GM19099 (cell line): ENCODE measurements around the gene PPP1R9B.

ENCODE experiments used
- POLR2A ChIP-seq: IDR thresholded peaks from 3 replicates; pipeline ENCODE4 v1.6.1; 2011; ENCODE audit warnings: low read depth; ENCODE audit not compliant: insufficient read length; ENCODE audit errors: extremely low read depth

PPP1R9B gene, protein sequence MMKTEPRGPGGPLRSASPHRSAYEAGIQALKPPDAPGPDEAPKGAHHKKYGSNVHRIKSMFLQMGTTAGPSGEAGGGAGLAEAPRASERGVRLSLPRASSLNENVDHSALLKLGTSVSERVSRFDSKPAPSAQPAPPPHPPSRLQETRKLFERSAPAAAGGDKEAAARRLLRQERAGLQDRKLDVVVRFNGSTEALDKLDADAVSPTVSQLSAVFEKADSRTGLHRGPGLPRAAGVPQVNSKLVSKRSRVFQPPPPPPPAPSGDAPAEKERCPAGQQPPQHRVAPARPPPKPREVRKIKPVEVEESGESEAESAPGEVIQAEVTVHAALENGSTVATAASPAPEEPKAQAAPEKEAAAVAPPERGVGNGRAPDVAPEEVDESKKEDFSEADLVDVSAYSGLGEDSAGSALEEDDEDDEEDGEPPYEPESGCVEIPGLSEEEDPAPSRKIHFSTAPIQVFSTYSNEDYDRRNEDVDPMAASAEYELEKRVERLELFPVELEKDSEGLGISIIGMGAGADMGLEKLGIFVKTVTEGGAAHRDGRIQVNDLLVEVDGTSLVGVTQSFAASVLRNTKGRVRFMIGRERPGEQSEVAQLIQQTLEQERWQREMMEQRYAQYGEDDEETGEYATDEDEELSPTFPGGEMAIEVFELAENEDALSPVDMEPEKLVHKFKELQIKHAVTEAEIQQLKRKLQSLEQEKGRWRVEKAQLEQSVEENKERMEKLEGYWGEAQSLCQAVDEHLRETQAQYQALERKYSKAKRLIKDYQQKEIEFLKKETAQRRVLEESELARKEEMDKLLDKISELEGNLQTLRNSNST

DNA sequence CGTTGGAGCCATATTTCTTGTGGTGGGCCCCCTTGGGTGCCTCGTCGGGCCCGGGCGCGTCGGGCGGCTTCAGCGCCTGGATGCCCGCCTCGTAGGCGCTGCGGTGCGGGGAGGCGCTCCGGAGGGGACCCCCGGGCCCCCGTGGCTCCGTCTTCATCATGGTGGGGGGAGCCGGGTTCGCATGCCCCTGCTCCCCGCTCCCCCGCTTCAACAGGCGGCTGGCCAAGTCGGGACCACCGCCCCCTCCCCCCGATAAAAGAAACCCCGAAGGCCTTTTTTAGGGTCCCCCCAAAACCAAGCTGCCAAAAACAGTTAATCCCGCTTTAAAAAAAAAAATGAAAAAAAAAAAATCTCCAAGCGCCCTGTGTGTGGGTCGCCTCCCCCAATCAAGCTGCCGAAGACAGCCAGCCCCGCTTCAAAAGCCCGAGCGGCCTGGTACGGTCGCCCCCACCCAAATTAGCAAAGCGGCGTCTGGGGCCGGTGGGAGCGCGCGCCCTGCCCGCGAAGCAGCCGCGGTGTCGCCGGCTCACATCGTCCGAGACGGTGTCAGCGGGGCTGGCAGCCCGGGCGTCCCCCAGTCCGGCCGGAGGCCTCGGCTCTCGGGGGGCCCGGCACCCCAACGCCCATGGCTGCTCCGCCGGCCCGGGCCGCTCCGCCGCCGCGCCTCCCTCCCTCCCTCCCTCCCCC is at the start of gene PPP1R9B:
Gene PPP1R9B (minus strand): TSS at position 324 of the 687 bp plus-strand sequence. CDS start 164 bp downstream, at position 160.
- TF ChIP-seq POLR2A = no peak

DNA sequence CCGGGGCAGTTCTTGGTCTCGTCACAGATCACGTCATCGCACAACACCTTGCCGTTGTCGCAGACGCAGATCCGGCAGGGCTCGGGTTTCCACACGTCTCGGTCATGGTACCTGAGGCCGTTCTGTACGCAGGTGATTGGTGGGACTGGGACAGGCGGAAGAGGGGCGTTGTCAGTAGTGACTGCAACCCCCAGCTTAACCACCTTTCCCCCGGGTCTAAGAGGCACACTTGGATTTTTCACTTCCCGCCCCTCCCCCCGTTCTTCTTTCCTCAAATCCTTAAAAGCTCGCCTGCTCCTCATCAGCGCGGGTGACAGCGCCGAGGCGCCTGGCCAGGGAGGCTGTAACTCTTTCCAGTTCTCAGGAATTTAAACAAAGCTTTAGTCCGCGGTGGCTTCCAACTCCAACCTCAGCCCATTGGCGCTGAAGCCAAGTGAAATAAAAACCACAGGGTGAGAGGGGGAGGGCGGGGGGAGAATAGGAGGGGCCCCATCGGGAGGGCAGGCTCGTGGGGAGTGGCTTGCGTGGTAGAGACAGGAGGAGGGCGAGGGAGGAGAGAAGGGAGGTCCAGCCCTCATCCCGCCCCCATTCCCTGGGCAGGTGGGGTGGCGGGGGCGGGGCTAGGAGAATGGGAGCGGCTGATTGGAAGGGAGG is 49.5 kb upstream of the PPP1R9B start:
- no peak for TF ChIP-seq POLR2A

DNA sequence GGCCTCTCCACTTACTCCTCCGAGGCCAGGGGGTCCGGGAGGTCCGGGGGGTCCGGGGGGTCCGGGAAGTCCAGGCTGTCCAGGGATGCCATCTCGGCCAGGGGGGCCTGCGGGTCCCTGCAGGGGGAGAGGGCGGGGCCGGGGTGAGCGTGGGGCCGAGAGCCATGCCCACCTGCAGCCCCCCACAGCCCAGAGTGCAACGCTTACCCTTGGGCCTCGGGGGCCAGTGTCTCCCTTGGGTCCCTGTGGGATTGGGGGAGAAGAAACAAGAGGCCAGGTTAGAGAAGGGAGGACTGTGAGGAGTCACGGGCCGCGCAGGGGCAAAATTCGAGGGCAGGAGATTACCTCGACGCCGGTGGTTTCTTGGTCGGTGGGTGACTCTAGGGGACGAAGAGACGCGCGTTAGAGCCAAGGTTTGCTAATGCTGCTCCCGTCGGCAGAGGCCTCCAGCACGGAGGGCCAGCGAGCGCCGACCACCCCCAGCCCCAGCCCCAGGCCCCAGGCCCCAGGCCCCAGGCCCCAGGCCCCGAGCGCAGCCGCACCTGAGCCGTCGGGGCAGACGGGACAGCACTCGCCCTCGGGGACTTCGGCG is 48.8 kb upstream of the PPP1R9B start:
- TF ChIP-seq POLR2A = no peak

DNA sequence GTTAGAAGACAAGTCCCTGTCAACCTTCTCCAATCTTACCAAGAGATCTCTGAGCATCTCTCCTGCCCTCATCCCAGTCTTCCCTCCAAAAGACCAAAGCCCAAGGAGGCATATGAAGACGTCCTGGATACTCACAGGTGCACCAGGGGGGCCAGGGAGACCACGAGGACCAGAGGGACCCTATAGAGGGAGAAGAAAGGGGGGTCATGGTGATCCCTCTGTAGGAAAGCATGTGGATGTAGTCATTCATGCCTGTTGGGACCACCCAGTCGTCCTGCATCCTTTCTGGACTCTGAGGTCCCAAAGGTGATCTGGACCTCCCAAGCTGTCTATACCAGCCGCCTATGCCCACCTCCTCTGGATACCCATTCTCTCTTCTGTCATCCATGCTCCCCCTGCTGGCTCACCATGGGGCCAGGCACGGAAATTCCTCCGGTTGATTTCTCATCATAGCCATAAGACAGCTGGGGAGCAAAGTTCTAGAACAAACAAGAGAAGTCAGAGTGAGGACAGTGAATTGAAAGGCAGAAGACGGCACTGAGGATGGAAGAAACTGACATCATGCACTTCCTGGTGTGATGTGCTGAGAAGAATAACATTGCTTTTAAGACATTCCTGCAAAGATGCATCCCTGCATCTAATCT is 47.7 kb upstream of the PPP1R9B start:
- no peak for TF ChIP-seq POLR2A

DNA sequence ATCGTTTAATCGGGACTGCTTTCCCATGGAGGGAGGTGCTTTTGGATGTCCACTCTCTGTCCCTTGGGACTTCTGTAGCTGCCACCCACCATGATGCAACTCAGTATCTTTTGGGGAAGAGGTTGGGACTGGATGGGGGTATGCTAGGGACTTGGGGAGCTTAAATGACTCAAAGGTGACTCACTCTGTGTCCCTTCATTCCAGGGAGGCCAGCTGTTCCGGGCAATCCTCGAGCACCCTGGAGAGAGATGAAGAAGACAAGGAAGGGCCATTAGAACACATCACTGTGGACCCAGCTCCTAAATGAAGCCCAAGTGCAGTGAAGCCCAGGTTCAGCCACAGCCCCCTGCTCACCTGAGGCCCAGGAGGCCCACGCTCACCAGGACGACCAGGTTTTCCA is 46.3 kb upstream of the PPP1R9B start:
- TF ChIP-seq POLR2A = no peak

DNA sequence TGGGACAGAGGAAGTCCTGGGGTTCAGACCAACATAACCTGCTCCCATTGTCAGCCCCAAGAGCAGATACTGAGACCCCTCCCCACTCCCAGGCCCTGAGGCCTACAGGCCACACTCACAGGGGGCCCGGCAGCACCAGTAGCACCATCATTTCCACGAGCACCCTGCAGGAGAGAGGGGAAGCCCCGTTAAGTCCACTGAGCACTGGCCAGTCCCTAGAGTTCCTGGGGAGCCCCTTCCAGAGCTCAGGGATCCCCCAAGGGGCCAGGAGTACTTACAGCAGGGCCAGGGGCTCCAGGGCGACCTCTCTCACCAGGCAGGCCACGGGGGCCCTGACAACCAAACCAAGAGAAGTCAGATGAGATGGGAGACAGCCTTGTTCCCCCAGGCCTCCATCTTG is 45.6 kb upstream of the PPP1R9B start:
- no peak for TF ChIP-seq POLR2A

DNA sequence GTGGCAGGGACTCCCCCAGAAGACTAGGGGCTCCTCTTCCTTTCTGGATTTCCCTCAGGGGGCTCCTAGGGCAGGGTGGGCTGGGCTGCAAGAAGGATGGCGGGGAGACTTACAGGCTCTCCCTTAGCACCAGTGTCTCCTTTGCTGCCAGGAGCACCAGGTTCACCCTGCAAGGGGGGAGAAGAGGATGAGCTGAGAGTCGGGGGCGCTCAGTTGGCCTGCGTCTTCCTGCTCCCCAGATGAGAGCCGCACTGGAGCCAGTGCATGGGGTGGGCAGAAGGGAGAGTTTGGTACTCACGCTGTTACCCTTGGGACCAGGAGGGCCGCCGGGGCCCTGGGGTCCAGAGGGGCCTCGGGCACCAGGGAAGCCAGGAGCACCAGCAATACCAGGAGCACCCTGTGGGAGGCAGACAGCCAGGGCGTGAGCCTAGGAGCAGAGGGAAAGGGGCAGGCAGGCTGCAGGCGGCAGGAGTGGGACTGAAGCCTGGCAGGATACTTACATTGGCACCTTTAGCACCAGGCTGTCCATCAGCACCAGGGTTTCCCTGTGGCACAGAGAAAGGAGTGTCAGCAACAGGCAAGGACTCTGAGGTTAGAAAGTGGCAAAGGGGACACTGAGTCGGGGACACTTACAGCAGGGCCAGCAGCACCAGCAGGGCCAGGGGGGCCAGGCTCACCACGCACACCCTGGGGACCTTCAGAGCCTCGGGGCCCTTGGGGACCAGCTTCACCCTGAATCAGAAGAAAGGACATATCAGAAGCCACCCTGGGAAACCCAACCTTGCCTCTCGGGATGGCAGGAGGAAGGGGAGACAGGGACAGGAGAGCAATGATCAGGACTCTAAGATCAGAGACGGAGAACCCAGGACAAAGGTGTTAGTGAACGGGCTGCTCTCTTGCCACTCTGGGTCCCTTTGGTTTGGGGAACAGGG is 44.7 kb upstream of the PPP1R9B start:
- no peak for TF ChIP-seq POLR2A

DNA sequence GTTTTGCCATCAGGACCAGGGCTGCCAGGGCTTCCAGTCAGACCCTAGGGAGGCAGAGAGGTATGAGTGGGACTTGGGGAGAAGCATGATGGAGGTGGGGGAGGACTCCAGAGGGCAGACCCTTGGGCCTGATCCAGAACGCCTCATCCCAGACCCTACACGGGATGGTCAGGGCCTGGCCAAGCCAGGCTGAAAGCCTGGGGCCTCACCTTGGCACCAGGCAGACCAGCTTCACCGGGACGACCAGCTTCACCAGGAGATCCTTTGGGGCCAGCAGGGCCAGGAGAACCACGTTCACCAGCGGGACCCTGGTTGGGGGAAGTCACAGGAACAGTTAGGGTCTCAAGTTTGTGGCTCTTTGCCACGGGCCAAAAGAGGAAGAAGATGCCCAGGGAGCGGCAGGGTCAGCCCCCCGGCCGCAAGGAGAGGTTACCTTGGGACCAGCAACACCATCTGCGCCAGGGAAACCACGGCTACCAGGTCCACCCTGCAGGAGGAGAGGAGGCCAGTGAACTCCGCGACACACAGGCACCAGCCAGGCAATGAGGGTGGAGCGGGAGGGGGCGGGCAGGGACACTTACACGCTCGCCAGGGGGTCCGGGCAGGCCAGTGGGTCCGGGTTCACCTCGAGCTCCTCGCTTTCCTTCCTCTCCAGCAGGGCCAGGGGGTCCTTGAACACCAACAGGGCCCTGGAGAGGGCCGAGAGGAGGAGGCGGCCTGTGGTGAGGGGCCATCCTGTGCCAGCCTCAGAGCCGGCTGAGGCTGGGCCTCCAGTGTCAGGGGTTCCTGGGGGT is 43.9 kb upstream of the PPP1R9B start:
- TF ChIP-seq POLR2A = no peak

DNA sequence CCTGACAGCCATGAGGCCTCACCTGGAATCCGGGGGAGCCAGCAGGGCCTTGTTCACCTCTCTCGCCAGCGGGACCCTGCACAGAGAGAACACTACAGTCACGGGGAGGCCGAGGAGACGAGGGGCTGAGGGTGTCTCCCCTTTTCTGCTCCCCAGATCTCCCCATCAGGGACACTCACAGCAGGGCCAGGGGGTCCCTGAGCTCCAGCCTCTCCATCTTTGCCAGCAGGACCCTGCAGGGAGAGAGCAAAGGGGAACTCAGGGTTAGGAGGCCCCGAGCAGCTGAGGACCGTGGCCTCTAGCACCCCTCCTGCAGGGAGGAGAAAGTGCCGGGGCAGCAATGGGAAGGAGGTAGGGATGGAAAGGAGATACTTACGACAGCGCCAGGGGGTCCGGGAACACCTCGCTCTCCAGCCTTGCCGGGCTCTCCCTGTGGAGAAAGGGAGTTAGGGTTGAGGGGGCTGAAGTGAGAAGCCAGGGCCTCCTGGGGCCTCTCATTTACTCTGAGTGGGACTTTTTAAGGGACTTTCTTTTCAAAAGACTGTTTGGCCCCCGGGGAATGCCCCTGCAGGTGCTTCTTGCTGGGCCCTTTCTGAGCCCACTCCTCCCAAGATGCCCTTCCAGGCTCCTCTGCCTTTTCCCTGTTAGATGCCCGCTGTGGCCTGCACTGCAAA is 42.3 kb upstream of the PPP1R9B start:
- no peak for TF ChIP-seq POLR2A

DNA sequence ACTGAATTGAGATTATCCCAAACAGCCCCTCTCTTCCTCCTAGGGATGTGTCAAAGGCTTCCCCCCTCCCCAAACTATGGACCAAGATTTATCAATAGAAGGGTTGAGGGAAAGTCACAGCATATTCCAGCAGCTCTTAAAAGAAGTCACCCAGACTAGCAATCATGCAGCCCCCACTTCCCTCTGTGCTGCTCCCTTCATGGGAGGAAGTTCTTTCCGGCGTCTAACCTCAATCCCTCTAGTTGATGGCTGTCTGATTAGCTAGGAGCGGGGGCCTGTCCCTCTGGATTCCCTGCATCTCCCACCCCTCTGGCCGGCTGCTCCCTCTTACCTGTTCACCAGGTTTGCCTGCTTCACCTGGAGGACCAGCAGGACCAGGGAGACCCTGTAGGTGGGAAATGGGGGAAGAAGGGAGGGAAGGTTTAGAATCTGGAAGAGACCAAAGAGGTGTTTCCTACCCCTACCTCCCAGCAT is 41.7 kb upstream of the PPP1R9B start:
- no peak for TF ChIP-seq POLR2A

DNA sequence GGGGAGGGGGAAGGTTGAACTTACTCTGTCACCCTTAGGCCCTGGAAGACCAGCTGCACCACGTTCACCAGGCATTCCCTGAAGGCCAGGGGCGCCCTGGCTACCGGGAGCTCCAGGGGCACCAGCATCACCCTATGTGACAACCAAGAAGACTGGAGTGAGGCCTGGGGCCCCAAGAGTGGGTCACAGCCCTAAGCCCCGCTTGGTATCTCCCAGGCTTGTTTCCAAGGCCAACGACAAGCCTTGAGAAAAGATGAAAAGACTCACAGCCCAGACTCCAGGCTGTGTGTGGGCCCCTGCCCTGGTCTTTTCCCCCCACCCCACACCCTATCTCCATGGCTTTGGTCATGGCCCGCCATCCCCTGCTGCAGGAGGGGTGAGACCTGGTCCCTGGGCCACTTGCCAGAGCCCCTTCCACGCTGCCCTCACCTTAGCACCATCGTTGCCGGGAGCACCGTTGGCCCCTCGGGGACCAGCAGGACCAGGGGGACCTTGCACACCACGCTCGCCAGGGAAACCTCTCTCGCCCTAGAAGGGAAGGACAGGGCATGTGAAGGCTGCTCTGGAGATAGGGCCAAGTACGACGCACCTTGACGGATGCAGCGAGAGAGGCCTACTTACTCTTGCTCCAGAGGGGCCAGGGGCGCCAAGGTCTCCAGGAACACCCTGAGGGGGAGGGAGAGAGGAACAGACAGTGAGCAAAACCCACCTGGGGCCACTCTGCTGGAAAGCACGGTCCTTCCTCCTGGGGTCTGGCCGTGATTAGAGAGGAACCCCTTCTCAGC is 41.1 kb upstream of the PPP1R9B start:
- no peak for TF ChIP-seq POLR2A
